ENCODE measurements around the gene TTC9B. TPM values are rescaled to one million over a fixed set of nuclear protein-coding genes. Genes with fewer than 3 reads are reported as not detected.
"Not testable (repeated sequence)": the region's sequence is repeated elsewhere in the genome, so short reads cannot be mapped to it uniquely, and the experiment has no call there.

TTC9B gene
- total RNA-seq, 1 donor from 2014 or later, result not detected

DNA sequence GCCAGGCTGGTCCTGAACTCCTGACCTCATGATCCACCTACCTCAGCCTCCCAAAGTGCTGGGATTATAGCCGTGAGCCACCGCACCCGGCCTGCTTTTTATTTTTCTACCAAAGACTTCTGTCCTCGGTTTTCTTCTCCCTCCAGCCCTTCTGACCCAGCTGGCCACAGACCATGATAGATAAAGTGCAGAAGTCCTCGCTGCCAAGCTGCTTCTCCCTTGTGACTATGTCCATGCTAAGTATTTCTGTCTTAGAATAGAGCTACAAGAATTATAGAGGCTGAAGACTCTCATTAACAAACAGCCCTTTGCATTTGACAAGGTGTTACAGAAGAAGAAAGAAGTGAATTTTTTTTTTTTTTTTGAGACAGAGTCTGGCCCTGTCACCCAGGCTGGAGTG, 42.4 kb downstream of the TTC9B start:
- no peaks in the 10 kb centered on the region for H3K36me3 Mint-ChIP-seq
- H3K27ac Mint-ChIP-seq, result no peak overlapping the region
- TF ChIP-seq, protein P1, sequence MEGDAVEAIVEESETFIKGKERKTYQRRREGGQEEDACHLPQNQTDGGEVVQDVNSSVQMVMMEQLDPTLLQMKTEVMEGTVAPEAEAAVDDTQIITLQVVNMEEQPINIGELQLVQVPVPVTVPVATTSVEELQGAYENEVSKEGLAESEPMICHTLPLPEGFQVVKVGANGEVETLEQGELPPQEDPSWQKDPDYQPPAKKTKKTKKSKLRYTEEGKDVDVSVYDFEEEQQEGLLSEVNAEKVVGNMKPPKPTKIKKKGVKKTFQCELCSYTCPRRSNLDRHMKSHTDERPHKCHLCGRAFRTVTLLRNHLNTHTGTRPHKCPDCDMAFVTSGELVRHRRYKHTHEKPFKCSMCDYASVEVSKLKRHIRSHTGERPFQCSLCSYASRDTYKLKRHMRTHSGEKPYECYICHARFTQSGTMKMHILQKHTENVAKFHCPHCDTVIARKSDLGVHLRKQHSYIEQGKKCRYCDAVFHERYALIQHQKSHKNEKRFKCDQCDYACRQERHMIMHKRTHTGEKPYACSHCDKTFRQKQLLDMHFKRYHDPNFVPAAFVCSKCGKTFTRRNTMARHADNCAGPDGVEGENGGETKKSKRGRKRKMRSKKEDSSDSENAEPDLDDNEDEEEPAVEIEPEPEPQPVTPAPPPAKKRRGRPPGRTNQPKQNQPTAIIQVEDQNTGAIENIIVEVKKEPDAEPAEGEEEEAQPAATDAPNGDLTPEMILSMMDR (IDR thresholded peaks at IDR 0.05; ENCODE audit: unreplicated experiment), result no peak
- DNase-seq (ENCODE audit: low spot score in 2 of 2, unreplicated experiment in 2 of 2), result no peak
- peaks cover 20% of the 10 kb centered on the region for H3K27me3 Mint-ChIP-seq (ENCODE audit: low read depth)
- no peaks in the 10 kb centered on the region for H3K4me1 Mint-ChIP-seq
- peaks cover 9% of the 10 kb centered on the region for H3K9me3 Mint-ChIP-seq
- H3K4me3 Mint-ChIP-seq, result no peak overlapping the region

DNA sequence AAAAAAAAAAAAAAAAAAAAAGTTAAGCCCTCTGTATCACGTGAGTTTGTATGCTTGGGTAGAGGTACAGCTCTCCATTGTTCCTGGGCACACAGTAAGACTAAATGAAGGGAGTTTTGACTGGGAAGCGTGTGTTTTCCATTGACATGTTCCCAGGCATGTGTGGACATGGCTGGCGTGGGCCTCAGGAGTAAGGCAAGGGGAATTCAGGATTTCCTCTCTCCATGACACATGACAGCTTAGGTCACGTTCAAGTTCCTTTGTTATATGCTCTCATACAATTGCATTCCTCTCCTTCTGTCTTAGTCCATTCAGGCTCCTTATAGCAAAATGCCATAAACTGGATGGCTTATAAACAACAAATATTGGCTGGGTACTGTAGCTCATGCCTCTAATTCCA, 44.1 kb downstream of the TTC9B start:
- DNase-seq (ENCODE audit: low spot score in 2 of 2, unreplicated experiment in 2 of 2), result no peak
- TF ChIP-seq, protein P1 (IDR thresholded peaks at IDR 0.05; ENCODE audit: unreplicated experiment), result no peak
- H3K27ac Mint-ChIP-seq, result no peak overlapping the region
- peaks cover 9% of the 10 kb centered on the region for H3K9me3 Mint-ChIP-seq
- H3K4me3 Mint-ChIP-seq, result no peak overlapping the region
- peaks cover 8% of the 10 kb centered on the region for H3K27me3 Mint-ChIP-seq (ENCODE audit: low read depth)
- H3K36me3 Mint-ChIP-seq, result no peaks in the 10 kb centered on the region
- no peaks in the 10 kb centered on the region for H3K4me1 Mint-ChIP-seq

DNA sequence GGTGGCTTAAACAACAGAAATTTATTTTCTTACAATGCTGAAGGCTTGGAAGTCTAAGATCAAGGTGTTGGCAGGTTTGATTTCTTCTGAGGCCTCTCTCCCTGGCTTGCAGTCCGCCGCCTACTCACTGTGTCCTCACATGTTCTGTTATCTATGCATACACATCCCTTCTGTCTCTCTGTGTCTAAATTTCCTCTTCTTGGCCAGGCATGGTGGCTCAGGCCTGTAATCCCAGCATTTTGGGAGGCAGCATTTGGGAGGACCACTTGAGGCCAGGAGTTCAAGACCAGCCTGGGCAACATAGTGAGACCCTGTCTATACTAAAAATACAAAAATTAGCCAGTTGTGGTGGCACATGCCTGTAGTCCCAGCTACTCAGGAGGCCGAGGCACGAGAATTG, 46.9 kb downstream of the TTC9B start:
- not testable (repeated sequence) for H3K36me3 Mint-ChIP-seq; H3K27ac Mint-ChIP-seq; H3K9me3 Mint-ChIP-seq; DNase-seq (ENCODE audit: low spot score in 2 of 2, unreplicated experiment in 2 of 2); H3K4me1 Mint-ChIP-seq; H3K4me3 Mint-ChIP-seq; H3K27me3 Mint-ChIP-seq (ENCODE audit: low read depth)

DNA sequence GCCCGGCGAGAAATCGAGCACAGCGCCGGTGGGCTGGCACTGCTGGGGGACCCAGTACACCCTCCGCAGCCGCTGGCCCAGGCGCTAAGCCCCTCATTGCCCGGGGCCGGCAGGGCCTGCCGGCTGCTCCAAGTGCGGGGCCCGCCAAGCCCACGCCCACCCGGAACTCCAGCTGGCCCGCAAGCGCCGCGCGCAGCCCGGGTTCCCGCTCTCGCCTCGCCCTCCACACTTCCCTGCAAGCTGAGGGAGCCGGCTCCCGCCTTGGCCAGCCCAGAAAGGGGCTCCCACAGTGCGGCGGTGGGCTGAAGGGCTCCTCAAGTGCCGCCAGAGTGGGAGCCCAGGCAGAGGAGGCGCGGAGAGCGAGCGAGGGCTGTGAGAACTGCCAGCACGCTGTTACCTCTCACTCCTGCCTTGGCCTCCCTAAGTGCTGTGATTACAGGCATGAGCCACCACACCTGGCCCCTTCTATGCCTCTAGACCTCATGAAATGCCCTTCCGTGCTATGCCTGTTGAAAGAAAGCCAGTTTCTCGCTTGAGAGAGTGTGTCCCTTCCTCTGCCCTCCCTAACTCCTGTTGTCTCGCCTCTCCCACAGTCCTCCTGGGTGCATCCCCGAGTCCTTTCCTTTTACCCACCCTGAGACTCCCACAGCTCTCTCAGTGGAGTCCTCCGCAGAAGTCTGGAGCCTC, 47.7 kb downstream of the TTC9B start:
- H3K27ac Mint-ChIP-seq; H3K9me3 Mint-ChIP-seq; H3K4me3 Mint-ChIP-seq; H3K27me3 Mint-ChIP-seq (ENCODE audit: low read depth); H3K4me1 Mint-ChIP-seq; H3K36me3 Mint-ChIP-seq; DNase-seq (ENCODE audit: low spot score in 2 of 2, unreplicated experiment in 2 of 2): not testable (repeated sequence)

DNA sequence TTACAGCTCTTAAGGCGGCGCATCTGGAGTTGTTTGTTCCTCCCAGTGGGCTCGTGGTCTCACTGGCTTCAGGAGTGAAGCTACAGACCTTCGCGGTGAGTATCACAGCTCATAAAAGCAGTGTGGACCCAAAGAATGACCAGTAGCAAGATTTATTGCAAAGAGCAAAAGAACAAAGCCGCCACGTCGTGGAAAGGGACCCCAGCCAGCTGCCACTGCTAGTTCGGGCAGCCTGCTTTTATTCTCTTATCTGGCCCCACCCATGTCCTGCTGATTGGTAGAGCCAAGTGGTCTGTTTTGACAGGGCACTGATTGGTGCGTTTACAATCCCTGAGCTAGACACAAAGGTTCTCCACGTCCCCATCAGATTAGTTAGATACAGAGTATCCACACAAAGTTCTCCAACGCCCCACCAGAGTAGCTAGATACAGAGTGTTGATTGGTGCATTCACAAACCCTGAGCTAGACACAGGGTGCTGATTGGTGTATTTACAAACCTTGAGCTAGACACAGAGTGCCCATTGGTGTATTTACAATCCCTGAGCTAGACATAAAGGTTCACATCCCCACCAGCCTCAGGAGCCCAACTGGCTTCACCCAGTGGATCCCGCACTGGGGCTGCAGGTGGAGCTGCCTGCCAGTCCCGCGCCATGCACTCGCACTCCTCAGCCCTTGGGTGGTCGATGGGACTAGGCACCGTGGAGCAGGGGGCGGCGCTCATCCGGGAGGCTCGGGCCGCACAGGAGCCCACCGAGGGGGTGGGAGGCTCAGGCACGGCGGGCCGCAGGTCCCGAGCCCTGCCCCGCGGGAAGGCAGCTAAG, 48.5 kb downstream of the TTC9B start:
- H3K4me1 Mint-ChIP-seq, result not testable (repeated sequence)

More for the DNA sequence above, 48.5 kb downstream of the TTC9B start:
- H3K36me3 Mint-ChIP-seq; H3K9me3 Mint-ChIP-seq; H3K27ac Mint-ChIP-seq; H3K4me3 Mint-ChIP-seq; DNase-seq (ENCODE audit: low spot score in 2 of 2, unreplicated experiment in 2 of 2); H3K27me3 Mint-ChIP-seq (ENCODE audit: low read depth): not testable (repeated sequence)

Other genes with a start within 250 kb of the TTC9B start
- 81.3 to 85.8 TPM (median 83.2 TPM) in 3 replicates for gene PSMC4, start 247.2 kb downstream of the TTC9B start, total RNA-seq
- gene ZNF546, start 221.3 kb downstream of the TTC9B start, total RNA-seq, result 6.8 to 9.8 TPM (median 8.7 TPM) in 3 replicates
- 34.7 to 42.3 TPM (median 35.1 TPM) in 3 replicates for gene ZNF780B, start 162.2 kb downstream of the TTC9B start, total RNA-seq
- gene ZNF780A, start 127.4 kb downstream of the TTC9B start, total RNA-seq, result 14.6 to 17.3 TPM (median 17.0 TPM) in 3 replicates
- 30.7 to 32.7 TPM (median 31.4 TPM) in 3 replicates for gene MAP3K10, start 27.0 kb downstream of the TTC9B start, total RNA-seq
- 0.98 to 1.8 TPM (median 1.0 TPM) in 3 replicates for gene CCNP, start 8.3 kb upstream of the TTC9B start, total RNA-seq
- 192 to 200 TPM (median 194 TPM) in 3 replicates for gene AKT2, start 67.0 kb upstream of the TTC9B start, total RNA-seq
- 15.3 to 17.8 TPM (median 16.3 TPM) in 3 replicates for gene C19orf47, start 130.0 kb upstream of the TTC9B start, total RNA-seq
- gene PLD3, start 130.3 kb upstream of the TTC9B start, total RNA-seq, result 369 to 379 TPM (median 376 TPM) in 3 replicates
- 0.20 to 0.32 TPM (median 0.31 TPM) in 3 replicates for gene HIPK4, start 171.8 kb upstream of the TTC9B start, total RNA-seq
- gene PRX, start 195.0 kb upstream of the TTC9B start, total RNA-seq, result 4.7 to 5.2 TPM (median 5.2 TPM) in 3 replicates
- 10.7 to 11.0 TPM (median 10.8 TPM) in 3 replicates for gene SERTAD1, start 207.6 kb upstream of the TTC9B start, total RNA-seq
- gene SERTAD3, start 226.0 kb upstream of the TTC9B start, total RNA-seq, result 70.0 to 75.5 TPM (median 70.5 TPM) in 3 replicates
- gene BLVRB, start 247.4 kb upstream of the TTC9B start, total RNA-seq, result 38.5 to 42.7 TPM (median 42.2 TPM) in 3 replicates
- gene SPTBN4, start 248.6 kb upstream of the TTC9B start, total RNA-seq, result 1.5 to 3.4 TPM (median 1.7 TPM) in 3 replicates